PC-3 (cell line): Measurements from ENCODE around the gene MYO5A.

Experiments
- EZH2 ChIP-seq: fragments of 300-600 bp; sonication (generic); IDR thresholded peaks from one replicate; pipeline ENCODE4 v1.6.1; 2017; ENCODE audit warnings: antibody characterized with exemption, mild to moderate bottlenecking, low read length; ENCODE audit not compliant: unreplicated experiment
- EZH2phosphoT487 ChIP-seq: fragments of 300-600 bp; sonication (generic); IDR thresholded peaks from 2 replicates; pipeline ENCODE4 v1.6.1; 2018; ENCODE audit warnings: mild to moderate bottlenecking, antibody characterized with exemption, low read length, borderline replicate concordance
- TF ChIP-seq, protein P1 (sequence below): fragments of 300-600 bp; sonication (generic); conservative IDR thresholded peaks from 2 replicates; pipeline ENCODE4 v1.5.1; 2017; ENCODE audit warnings: antibody characterized with exemption, low read depth, mild to moderate bottlenecking, low read length

DNA sequence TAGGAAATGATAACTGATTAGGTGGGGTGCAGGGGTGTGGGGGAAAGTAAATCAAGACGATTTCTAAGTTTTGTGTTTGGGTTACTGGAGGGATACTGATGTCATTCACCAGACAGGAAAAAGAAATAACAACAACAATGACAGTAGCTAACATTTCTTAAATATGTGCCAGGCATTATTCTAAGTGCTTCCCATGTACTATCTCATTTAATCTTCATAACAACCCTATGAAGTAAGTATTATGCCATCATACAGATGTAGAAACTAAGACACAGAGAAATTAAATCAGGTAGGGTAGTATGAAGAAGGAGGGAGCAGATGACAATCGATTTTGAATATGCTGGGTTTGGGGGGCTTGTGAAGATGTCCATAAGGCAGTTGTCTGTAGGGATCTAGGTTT, 13.3 kb downstream of the MYO5A start:
- TF ChIP-seq, protein P1, sequence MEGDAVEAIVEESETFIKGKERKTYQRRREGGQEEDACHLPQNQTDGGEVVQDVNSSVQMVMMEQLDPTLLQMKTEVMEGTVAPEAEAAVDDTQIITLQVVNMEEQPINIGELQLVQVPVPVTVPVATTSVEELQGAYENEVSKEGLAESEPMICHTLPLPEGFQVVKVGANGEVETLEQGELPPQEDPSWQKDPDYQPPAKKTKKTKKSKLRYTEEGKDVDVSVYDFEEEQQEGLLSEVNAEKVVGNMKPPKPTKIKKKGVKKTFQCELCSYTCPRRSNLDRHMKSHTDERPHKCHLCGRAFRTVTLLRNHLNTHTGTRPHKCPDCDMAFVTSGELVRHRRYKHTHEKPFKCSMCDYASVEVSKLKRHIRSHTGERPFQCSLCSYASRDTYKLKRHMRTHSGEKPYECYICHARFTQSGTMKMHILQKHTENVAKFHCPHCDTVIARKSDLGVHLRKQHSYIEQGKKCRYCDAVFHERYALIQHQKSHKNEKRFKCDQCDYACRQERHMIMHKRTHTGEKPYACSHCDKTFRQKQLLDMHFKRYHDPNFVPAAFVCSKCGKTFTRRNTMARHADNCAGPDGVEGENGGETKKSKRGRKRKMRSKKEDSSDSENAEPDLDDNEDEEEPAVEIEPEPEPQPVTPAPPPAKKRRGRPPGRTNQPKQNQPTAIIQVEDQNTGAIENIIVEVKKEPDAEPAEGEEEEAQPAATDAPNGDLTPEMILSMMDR = no peak
- TF ChIP-seq EZH2 (no peak), EZH2phosphoT487 (no peak)
